ENCODE results near the gene TES.

GRCh38 chr7:116162254-116162653 lies 48.1 kb upstream of the TES start:
- TF ChIP-seq ZNF274 (IDR thresholded peaks at IDR 0.05; ENCODE audit: low read depth, low read length) (no peak), YY1 (IDR thresholded peaks at IDR 0.05; ENCODE audit: insufficient read depth, insufficient read length) (no peak), SUZ12 (IDR thresholded peaks at IDR 0.05; ENCODE audit: extremely low read depth, insufficient read depth, insufficient read length) (no peak)

Measured in NT2/D1 (cell line).